A549 treated with ZK216348 at 1 μM for 4 hours (cell line): ENCODE data around the gene ST8SIA4. TPM values are rescaled to one million over a fixed set of nuclear protein-coding genes. Genes with fewer than 3 reads are reported as not detected.

Experiments used
- total RNA-seq: library from RNA; stranded (reverse); fragments of 200-300 nt; extraction: Qiagen RNA extraction; gene quantifications from 5 replicates; pipeline ENCODE4 v1.2.3, GENCODE V29; 2022; ENCODE audit warnings: low read depth

ST8SIA4 gene
- 0.12 to 0.78 TPM (median 0.47 TPM) in 5 replicates for total RNA-seq

GRCh38 chr5:100903039-100903887 lies at the start of gene ST8SIA4:
ST8SIA4 (minus strand) TSS chr5:100903282; CDS start chr5:100902955, 327 bp downstream.

